Liver (tissue), 3 donors: ENCODE data around the gene ORAI3.

Experiments
- HNF4G ChIP-seq: IDR thresholded peaks from 2 replicates; pipeline ENCODE4 v1.6.1; 2016; ENCODE audit warnings: antibody characterized with exemption
- RAD21 ChIP-seq, 2 donors: IDR thresholded peaks; 2 replicates each; pipeline ENCODE4 v1.6.1; 2016; ENCODE audit warnings: antibody characterized with exemption in 2 of 2, mild to moderate bottlenecking in 2 of 2
- TAF1 ChIP-seq: conservative IDR thresholded peaks from 2 replicates; pipeline ENCODE4 v1.6.1; 2016; ENCODE audit warnings: antibody characterized with exemption, mild to moderate bottlenecking
- TF ChIP-seq, protein P1 (sequence below): fragments of 150-350 bp; IDR thresholded peaks from 2 replicates; pipeline ENCODE4 v1.5.1; 2017; ENCODE audit warnings: improper control_type of control experiment, low read depth, low read length; ENCODE audit not compliant: missing input control
- TF ChIP-seq, protein P2 (sequence below): IDR thresholded peaks from 2 replicates; pipeline ENCODE4 v1.6.1; 2016; ENCODE audit warnings: antibody characterized with exemption
- TF ChIP-seq, protein P3 (sequence below): IDR thresholded peaks from 2 replicates; pipeline ENCODE4 v1.6.1; 2016; ENCODE audit warnings: antibody characterized with exemption
- donor health status: healthy.
- donor health status: healthy.

DNA sequence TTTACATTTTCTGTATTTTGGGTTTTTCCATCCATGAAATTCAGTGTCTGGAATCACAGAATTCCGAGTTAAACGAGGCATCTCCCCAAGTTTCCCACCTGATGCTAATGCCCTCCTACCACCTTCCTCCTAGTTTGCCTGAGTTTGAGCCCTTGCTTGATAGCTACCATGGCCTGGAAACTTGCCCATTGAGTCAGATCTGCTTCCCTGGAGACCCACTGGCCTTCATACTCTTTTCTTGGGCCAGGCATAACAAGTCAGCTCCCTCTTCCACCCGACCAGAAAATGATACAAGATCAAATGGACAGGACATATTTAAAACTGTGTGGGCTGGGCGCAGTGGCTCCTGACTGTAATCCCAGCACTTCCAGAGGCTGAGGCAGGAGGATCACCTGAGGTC, 18.9 kb downstream of the ORAI3 start:
- TF ChIP-seq, protein P1, sequence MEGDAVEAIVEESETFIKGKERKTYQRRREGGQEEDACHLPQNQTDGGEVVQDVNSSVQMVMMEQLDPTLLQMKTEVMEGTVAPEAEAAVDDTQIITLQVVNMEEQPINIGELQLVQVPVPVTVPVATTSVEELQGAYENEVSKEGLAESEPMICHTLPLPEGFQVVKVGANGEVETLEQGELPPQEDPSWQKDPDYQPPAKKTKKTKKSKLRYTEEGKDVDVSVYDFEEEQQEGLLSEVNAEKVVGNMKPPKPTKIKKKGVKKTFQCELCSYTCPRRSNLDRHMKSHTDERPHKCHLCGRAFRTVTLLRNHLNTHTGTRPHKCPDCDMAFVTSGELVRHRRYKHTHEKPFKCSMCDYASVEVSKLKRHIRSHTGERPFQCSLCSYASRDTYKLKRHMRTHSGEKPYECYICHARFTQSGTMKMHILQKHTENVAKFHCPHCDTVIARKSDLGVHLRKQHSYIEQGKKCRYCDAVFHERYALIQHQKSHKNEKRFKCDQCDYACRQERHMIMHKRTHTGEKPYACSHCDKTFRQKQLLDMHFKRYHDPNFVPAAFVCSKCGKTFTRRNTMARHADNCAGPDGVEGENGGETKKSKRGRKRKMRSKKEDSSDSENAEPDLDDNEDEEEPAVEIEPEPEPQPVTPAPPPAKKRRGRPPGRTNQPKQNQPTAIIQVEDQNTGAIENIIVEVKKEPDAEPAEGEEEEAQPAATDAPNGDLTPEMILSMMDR = no peak
- TF ChIP-seq, protein P2, sequence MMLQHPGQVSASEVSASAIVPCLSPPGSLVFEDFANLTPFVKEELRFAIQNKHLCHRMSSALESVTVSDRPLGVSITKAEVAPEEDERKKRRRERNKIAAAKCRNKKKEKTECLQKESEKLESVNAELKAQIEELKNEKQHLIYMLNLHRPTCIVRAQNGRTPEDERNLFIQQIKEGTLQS = no peak
- TF ChIP-seq HNF4G (no peak), TAF1 (no peak), RAD21 (IDR thresholded peaks at IDR 0.05) (no peak)
- TF ChIP-seq, protein P3, sequence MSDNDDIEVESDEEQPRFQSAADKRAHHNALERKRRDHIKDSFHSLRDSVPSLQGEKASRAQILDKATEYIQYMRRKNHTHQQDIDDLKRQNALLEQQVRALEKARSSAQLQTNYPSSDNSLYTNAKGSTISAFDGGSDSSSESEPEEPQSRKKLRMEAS = no peak
